Hypothalamus (tissue), 51 donors: ENCODE results near the gene ALB.

Source experiments
- DNase-seq, 51 donors: peaks; one replicate each; lab custom pipeline; 2025; lab: John Stamatoyannopoulos, UW

ALB gene

DNA sequence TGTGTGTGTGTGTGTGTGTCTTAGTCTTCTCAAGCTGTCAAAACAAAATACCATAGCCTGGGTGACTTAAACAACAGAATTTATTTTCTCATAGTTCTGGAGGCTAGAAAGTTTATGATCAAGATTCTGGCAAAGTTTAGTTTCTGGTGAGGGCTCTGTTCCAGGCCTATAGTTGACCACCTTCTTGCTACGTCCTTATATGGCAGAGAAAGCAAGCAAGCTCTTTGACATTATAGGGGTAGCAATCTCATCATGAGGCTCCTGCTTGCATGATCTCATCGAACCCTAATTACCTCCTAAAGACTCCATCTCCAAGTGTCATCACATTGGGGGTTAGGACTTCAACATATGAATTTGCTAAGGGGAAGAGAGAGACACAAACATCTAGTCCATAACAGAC, 25.0 kb downstream of the ALB start:
- no peak for DNase-seq

DNA sequence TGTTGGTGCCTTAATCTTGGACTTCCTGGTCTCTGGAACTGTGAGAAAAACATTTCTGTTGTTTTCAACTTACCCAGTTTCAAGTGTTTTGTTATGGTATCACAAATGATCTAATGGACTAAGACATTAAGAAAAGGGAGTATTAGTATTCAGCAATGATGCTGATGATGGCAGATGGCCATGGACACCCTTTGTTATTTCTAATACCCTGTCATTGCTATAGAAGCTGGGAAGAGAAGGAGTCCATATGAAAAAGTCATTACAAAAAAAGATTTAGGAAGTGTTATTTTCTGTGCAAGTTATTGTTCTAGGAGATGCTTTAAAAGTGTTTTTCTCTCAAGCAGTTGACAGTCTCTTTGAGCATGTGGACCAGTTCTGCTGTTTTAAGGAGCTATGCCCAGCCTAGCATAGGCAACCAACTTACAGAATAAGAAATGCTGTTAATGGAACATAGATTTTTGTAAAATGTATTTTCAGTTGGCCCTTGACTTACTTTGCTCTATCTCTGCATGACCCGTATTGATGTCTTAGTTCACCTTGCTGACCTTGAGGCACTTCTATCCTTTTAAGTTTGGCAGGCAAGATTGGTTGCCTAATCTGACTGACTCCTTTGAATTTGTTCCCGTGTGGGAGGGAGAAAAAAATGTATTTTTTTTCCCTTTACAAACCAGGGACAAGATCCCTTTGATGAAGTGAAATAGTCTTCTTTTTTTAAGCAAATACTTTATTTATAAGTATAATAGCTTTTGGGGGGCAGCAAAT, 25.9 kb downstream of the ALB start:
- no peak for DNase-seq

DNA sequence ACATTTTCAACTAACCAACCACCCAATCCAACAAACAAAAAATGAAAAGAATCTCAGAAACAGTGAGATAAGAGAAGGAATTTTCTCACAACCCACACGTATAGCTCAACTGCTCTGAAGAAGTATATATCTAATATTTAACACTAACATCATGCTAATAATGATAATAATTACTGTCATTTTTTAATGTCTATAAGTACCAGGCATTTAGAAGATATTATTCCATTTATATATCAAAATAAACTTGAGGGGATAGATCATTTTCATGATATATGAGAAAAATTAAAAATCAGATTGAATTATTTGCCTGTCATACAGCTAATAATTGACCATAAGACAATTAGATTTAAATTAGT, 27.7 kb downstream of the ALB start:
- no peak for DNase-seq

DNA sequence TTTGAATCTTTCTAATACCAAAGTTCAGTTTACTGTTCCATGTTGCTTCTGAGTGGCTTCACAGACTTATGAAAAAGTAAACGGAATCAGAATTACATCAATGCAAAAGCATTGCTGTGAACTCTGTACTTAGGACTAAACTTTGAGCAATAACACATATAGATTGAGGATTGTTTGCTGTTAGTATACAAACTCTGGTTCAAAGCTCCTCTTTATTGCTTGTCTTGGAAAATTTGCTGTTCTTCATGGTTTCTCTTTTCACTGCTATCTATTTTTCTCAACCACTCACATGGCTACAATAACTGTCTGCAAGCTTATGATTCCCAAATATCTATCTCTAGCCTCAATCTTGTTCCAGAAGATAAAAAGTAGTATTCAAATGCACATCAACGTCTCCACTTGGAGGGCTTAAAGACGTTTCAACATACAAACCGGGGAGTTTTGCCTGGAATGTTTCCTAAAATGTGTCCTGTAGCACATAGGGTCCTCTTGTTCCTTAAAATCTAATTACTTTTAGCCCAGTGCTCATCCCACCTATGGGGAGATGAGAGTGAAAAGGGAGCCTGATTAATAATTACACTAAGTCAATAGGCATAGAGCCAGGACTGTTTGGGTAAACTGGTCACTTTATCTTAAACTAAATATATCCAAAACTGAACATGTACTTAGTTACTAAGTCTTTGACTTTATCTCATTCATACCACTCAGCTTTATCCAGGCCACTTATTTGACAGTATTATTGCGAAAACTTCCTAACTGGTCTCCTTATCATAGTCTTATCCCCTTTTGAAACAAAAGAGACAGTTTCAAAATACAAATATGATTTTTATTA, 28.3 kb downstream of the ALB start:
- no peak for DNase-seq

DNA sequence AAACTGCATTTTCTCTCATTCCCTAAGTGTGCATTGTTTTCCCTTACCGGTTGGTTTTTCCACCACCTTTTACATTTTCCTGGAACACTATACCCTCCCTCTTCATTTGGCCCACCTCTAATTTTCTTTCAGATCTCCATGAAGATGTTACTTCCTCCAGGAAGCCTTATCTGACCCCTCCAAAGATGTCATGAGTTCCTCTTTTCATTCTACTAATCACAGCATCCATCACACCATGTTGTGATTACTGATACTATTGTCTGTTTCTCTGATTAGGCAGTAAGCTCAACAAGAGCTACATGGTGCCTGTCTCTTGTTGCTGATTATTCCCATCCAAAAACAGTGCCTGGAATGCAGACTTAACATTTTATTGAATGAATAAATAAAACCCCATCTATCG, 29.1 kb downstream of the ALB start:
- no peak for DNase-seq

DNA sequence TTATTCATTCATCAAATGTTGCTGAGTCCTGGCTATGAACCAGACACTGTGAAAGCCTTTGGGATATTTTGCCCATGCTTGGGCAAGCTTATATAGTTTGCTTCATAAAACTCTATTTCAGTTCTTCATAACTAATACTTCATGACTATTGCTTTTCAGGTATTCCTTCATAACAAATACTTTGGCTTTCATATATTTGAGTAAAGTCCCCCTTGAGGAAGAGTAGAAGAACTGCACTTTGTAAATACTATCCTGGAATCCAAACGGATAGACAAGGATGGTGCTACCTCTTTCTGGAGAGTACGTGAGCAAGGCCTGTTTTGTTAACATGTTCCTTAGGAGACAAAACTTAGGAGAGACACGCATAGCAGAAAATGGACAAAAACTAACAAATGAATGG, 30.2 kb downstream of the ALB start:
- no peak for DNase-seq

DNA sequence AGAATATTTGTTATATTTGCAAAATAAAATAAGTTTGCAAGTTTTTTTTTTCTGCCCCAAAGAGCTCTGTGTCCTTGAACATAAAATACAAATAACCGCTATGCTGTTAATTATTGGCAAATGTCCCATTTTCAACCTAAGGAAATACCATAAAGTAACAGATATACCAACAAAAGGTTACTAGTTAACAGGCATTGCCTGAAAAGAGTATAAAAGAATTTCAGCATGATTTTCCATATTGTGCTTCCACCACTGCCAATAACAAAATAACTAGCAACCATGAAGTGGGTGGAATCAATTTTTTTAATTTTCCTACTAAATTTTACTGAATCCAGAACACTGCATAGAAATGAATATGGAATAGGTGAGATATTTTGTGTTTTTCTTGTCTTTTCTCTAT, 31.9 kb downstream of the ALB start, which contains the start of gene AFP:
AFP (plus strand) TSS at position 238 of the 400 bp plus-strand sequence; CDS start at position 280, 42 bp downstream.
- DNase-seq: no peak

DNA sequence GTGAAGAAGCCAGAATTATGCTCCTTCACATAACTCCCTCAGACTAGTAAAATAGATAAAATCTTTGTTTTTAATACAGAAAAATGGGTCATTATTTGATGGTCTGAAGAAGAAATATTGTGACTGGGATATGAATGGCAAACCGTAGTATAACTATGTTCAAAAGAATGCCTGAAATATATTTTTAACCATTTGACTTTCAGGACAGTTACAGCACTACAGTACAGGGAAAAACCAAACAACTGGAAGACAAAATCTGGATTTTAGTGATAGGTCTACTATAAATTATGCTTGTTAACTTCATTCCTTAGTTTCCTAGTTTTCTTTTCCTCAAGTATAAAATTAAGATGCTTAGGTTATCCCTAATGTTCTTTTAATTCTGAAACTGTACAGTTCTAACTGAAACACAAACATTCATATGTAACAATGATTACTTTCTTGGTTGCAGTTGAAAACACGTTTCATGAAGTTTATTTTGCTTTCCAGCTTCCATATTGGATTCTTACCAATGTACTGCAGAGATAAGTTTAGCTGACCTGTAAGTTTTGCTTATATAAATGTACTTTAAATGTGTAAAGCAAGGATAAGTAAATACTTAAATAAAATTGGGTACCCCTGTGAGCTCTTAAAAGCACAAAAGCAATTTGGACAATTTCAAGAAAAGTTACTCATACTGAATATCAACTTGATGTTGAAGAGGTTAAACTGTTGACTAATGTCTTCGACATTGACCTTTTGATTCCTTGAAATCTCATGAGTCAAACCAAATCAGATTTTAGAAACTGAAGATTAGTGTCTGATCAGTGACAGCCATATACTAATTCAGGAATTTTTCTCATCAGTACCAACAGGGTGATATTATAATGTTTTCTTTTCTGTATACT, 32.8 kb downstream of the ALB start:
- no peak for DNase-seq

DNA sequence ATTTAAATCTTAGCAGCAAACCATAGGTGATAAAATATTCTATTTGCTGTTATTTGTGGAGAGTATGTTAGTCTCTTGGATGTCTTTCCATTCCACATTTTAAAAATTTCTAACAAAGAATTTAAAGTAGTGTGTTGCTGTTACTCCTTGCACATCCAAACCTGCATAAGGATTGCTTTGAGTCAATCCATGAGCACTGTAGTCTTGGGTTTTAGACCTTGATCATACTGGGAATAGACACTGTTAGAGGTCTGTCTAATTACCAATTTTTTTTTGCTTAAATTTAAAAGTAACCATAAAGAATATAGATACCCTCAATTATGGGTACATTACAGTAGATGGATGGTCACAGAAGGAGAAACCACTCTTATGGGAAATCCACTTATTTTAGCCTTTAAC, 33.5 kb downstream of the ALB start:
- no peak for DNase-seq

DNA sequence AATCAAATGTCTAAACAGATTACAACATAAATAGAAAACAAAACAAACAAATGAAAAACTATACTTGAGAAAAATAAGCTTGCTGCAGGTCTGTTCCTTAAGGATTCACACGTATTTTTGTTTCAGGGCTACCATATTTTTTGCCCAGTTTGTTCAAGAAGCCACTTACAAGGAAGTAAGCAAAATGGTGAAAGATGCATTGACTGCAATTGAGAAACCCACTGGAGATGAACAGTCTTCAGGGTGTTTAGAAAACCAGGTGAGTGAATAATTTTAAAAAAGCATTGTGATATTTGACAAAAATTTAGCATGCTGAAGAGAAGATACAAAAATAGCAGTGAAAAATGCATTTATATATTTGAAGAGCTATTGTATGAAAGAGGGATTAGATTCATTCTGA, 34.0 kb downstream of the ALB start:
- DNase-seq: no peak

DNA sequence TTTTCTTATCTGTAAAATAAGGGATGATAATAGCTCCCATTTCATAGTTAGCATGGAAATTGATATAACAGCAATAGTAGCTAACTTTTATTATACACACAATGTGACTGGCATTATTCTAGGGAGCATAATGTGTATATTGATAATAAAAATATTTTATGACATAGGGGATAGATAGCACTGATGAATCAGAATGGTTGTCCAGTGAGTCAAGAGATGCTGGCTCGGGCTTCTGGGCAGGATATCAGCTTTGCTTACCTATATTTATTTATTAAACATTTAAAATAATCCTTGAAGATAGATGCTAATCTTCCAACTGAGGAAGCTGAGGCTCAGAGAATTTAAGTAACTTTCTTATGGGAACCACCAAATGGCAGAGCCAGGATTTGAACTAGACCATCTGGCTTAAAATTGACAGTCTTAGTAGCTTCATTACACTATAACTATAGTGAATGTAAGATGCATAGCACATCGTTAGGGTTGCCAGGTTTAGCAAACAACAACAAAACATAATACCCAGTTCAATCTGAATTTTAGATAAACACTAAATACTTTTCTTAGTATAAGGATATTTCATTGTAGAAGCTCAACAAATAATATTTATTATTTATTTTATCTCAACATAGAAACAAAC, 34.6 kb downstream of the ALB start:
- no peak for DNase-seq

DNA sequence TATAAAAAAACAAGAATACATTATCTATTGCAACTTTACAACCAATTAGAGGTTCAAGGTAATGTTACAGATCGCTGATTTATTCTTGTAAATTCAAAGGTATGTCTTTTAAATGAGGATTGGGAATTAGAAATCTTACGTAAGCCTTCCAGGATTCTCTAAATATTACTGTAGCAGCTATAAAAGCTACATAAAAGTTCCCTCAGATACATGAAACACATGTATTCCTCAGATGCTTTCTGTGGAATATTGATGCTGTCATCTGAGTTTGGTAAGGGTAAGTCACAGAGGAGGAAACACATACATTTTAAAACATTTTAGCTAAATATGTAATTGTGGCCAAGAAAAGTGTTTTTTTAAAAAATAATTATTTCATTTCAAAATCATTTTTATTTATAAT, 35.4 kb downstream of the ALB start:
- no peak for DNase-seq

DNA sequence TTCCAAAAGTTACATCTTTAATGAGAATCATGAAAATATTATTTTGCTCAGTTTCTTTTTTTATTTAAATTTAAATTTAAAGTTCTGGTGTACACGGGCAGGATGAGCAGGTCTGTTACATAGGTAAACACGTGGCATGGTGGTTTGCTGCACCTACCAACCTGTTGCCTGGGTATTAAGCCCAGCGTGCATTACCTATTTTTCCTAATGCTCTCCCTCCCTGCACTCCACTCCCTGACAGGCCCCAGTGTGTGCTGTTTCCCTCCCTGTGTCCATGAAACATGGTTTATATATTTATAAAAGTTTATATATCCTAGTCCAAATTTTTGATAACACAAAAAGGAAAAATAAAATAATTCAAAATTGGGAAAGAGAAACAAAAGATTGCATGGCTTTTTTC, 35.9 kb downstream of the ALB start:
- DNase-seq: no peak

DNA sequence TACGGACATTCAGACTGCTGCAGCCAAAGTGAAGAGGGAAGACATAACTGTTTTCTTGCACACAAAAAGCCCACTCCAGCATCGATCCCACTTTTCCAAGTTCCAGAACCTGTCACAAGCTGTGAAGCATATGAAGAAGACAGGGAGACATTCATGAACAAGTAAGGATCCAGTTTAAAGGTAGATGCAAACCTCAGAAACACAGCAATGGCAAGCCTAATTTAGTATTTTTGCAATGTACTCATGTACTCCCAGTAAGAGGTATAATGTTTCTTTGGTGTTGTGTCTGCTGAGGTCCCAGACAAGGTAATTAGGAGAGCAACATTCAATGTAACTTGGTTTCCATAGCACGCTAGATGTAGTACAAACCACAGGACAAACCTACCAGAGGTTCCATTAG, 36.6 kb downstream of the ALB start:
- no peak for DNase-seq

DNA sequence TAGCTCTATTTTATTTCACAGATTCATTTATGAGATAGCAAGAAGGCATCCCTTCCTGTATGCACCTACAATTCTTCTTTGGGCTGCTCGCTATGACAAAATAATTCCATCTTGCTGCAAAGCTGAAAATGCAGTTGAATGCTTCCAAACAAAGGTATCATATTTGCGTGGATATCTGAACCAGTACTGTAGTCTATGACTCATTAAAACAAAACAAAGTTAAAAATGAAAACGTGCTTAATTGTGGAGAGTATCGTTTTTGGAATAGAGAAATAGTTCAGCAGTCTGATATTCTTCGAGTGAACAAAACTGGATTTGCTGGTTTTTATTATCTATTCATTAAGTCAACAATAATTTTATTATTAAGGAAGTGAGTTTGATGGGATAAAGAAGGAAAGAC, 38.2 kb downstream of the ALB start:
- no peak for DNase-seq

DNA sequence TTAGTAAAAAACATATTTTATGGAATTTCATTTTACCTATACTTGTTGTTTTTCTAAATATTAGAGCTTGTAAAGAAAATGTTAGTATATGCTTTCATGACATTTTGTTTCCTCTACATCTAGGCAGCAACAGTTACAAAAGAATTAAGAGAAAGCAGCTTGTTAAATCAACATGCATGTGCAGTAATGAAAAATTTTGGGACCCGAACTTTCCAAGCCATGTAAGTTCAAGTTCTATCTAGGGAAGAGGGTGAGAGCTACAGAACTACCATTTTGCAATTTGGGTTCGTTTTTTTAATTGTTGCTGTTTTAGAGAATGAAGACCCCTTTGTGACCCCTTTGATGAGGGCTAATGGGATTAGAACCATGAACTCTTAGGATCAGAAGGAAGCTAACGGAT, 39.1 kb downstream of the ALB start:
- no peak for DNase-seq

DNA sequence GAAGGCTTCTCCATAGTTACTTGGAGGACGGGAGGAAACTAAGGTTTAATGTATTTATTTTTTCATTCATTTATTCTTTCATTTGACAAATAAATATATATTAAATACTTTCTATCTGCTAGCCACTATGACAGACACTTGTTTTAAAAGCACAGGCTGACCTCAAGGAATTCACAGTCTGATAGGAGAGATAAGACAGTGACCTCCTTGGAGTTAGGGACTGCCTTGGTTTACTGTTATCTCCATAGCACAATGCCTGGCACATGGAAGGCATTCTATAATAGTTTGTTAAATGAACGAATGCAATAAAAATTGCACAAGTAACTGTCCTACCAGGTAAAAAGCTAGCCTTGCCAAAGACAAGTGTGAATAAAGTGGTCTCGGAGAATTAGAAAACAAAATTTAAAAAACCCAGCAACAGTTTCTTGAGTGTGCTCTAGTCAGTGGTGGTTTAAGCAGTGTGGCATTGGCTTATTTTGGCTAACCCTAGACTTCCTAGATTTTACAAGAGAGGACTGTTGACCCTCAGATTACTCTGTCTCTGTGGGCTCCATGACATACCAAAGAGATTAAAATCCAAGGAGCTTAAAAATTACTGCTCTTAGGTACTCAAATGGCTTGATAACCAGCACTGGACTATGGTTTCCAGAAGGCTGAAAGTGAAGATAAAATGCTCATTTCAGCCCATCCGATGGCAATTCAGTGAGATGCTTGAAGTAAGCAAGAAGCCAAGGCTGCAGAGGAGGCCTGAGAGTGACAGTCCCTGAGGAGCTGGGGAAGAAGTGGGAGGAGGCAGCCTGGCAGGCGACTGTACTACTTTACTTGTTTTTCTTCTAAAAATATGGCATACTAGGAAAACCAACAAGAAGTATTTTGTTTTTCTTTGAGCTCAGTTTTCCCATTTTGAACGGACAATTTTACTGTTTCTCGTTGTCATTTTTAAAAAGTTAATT, 41.6 kb downstream of the ALB start:
- DNase-seq: no peak

DNA sequence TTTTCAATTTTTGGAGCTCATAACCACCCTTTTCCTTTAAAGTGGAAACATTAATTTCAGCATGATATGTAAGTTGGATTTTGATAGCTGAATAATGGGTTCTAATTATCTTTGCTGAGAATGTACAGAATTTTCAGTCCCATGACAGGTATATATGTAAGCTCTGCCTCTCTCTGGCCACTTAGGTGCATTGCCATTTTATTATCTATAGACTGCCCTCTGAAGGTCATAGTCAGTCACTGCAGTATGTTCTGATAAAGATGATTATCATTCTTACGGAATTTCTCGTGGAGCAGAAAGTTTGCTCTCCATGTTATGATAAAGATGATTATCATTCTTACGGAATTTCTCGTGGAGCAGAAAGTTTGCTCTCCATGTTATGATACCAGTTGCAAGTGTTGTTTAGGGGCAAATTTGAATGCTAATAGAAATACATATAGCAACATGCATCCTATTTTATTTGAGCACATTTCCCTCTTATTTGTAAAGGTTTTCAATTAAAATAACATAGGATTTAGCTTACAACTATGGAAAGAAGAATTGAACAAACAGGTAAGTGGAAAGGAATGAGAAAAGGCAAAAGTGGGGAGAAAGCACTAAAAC, 42.4 kb downstream of the ALB start:
- peak in 1 of 51 donors; percentile 33 for DNase-seq

DNA sequence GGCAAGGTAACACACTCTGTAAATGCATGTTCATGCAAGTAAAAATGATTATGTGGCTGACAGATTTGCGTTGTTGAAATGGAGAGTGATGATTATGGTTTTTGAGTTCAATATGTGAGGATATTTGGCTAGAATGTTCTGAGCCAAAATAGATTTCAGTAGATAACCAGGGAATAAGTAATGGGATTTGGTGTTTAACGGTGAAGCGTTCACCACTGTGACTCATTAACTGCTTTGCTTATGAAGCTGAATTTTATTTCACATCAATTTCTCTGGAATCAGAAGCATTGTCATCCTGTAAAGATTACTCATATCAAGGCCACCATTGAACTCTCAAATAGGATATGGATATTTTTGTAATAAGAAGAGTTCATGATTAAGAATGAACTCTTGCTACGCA, 43.6 kb downstream of the ALB start:
- no peak for DNase-seq
